A549 (cell line): ENCODE results near the gene GALNT14.

Source experiments
- CHD4 ChIP-seq: fragments of 200-600 bp; sonication (generic); IDR thresholded peaks from 2 replicates; pipeline ENCODE4 v1.6.1; 2016; ENCODE audit warnings: antibody characterized with exemption, mild to moderate bottlenecking, borderline replicate concordance
- FOSL2 ChIP-seq, 2 experiments: fragments of 450-650 bp in 1 of 2; fragments of >200 bp in 1 of 2; sonication (Bioruptor Twin) in 1 of 2; formaldehyde crosslinking; IDR thresholded peaks; 2 replicates each; pipeline versions ENCODE4 v1.5.0 to v1.6.1; 2016 to 2020; ENCODE audit warnings: mild to moderate bottlenecking in 1 of 2, moderate library complexity in 1 of 2
- POLR2A ChIP-seq: IDR thresholded peaks from 2 replicates; pipeline ENCODE4 v1.6.1; 2012; ENCODE audit warnings: mild to moderate bottlenecking, low read length
- TF ChIP-seq, protein P1 (sequence below): fragments of 250-450 bp; sonication (Bioruptor Pico); IDR thresholded peaks from 2 replicates; pipeline ENCODE4 v1.5.0; 2020; ENCODE audit warnings: low read depth, mild to moderate bottlenecking, moderate library complexity
- TF ChIP-seq, protein P2 (sequence below): fragments of >200 bp; sonication (Bioruptor Twin); formaldehyde crosslinking; IDR thresholded peaks from 3 replicates; pipeline ENCODE4 v1.5.1; 2016

DNA sequence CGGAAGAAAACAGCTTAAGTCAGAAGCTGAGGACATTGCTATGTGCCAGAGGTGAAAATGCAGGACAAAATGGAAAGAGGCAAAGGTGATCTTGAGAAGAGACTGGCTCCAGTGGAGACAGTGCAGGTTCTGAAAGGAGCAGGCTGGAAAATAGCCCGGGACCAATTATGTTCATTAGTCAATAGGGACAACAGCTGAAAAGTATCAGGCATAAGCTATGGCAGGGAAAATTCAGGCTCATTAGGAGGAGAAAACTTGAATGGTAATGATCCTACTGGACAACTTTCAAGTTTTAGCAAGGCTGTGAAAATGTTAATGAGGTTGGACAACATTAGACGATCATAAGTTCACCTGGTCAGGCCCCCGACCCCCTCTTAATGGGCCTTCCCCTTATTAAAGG, 60.2 kb downstream of the GALNT14 start:
- TF ChIP-seq POLR2A, result no peak
- TF ChIP-seq CHD4, result no peak
- TF ChIP-seq, protein P1, sequence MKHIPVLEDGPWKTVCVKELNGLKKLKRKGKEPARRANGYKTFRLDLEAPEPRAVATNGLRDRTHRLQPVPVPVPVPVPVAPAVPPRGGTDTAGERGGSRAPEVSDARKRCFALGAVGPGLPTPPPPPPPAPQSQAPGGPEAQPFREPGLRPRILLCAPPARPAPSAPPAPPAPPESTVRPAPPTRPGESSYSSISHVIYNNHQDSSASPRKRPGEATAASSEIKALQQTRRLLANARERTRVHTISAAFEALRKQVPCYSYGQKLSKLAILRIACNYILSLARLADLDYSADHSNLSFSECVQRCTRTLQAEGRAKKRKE (CRISPR knock-in tag), result no peak
- TF ChIP-seq, protein P2, sequence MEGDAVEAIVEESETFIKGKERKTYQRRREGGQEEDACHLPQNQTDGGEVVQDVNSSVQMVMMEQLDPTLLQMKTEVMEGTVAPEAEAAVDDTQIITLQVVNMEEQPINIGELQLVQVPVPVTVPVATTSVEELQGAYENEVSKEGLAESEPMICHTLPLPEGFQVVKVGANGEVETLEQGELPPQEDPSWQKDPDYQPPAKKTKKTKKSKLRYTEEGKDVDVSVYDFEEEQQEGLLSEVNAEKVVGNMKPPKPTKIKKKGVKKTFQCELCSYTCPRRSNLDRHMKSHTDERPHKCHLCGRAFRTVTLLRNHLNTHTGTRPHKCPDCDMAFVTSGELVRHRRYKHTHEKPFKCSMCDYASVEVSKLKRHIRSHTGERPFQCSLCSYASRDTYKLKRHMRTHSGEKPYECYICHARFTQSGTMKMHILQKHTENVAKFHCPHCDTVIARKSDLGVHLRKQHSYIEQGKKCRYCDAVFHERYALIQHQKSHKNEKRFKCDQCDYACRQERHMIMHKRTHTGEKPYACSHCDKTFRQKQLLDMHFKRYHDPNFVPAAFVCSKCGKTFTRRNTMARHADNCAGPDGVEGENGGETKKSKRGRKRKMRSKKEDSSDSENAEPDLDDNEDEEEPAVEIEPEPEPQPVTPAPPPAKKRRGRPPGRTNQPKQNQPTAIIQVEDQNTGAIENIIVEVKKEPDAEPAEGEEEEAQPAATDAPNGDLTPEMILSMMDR, result no peak
- TF ChIP-seq FOSL2 (IDR thresholded peaks at IDR 0.05), result no peak
- no peak for TF ChIP-seq FOSL2 (CRISPR knock-in tag; IDR thresholded peaks at IDR 0.05)
